ENCODE results near the gene SSNA1. TPM values are rescaled to one million over a fixed set of nuclear protein-coding genes. Genes with fewer than 3 reads are reported as not detected.

Gene SSNA1
- total RNA-seq, 5 donors from 2014 or later (not counting 1 experiment from before 2014, with no cell fraction given): 37.0 to 71.6 (median 64.0) TPM

DNA sequence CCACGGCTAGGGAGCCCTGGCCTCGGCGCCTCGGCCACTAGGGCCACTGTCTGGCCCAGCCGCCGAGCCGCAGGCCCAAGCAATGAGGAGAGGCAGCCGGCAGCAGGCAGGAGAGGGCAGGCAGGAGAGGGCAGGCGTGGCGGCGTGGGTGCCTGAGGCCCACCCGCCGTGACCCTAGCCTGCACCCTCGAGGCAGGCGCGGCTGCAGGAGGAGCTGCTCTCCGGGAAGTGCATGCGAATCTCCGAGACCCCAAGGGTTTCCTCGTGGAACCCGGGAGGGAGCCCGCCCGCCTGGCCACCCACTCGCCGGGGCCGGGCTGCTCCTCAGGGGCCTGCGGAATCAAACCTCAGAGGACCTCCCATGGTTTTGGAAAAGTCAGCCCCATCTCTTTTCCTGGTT, 40.2 kb upstream of the SSNA1 start:
- POLR2A ChIA-PET: no interaction called here
- no peak overlapping the region for H3K4me3 ChIP-seq (ENCODE audit: control insufficient read depth in 1 of 2, extremely low read depth in 1 of 2, low read length in 1 of 2)
- Mint-ChIP-seq H3K36me3 (no peaks in the 10 kb centered on the region), H3K27me3 (peaks cover 3 to 17% of the 10 kb centered on the region in 2 donors), H3K4me3 (no peak overlapping the region), H3K27ac (no peak overlapping the region), H3K4me1 (peaks cover 0 to 2% (median 0%) of the 10 kb centered on the region in 3 donors), H3K9me3 (no peaks in the 10 kb centered on the region)
- H3K36me3 ChIP-seq (ENCODE audit: control insufficient read depth in 2 of 2, extremely low read depth in 1 of 2, insufficient read depth in 1 of 2, low read length in 1 of 2): no peaks in the 10 kb centered on the region
- no peak for DNase-seq
- CTCF ChIA-PET: no interaction called here
- 78% methylated on average over 22 of the region's 27 CpGs for WGBS (ENCODE audit: insufficient coverage)
- ATAC-seq (replicated peaks in 1 of 4): no peak
- peaks cover 0 to 55% of the 10 kb centered on the region in 2 experiments for H3K27me3 ChIP-seq (replicated peaks in 1 of 2; ENCODE audit: control insufficient read depth in 2 of 2, extremely low read depth in 1 of 2, insufficient read depth in 2 of 2, low read length in 1 of 2)
- H3K9me3 ChIP-seq: no peaks in the 10 kb centered on the region
- H3K27ac ChIP-seq (ENCODE audit: low read length): no peak overlapping the region
- peaks cover 0 to 6% of the 10 kb centered on the region in 2 experiments for H3K4me1 ChIP-seq (ENCODE audit: control insufficient read depth in 1 of 2, extremely low read depth in 1 of 2, insufficient read depth in 2 of 2, low read length in 2 of 2)

DNA sequence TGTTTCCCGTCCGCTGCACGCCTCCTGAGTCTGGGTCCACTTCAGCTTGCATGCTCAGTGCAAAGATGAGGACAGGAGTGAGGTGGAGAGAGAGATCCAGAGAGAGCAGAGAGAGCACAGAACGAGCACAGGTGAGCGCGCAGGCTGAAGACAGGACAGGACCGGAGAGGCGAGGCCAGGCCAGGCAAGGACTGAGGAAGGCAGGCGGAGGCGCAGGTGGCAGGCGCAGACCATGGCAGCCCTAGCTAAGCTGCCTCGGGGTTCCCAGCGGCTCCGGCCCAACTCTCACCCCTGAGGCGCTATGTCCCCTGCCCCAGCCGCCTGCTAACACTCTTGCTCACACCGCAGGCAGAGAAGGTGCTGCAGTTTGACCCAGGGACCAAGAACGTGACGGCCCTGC, 39.8 kb upstream of the SSNA1 start:
- no peaks in the 10 kb centered on the region for H3K9me3 ChIP-seq
- H3K27ac Mint-ChIP-seq: no peak overlapping the region
- POLR2A ChIA-PET: no interaction called here
- no peaks in the 10 kb centered on the region for H3K9me3 Mint-ChIP-seq
- H3K4me1 ChIP-seq (ENCODE audit: control insufficient read depth in 1 of 2, extremely low read depth in 1 of 2, insufficient read depth in 2 of 2, low read length in 2 of 2): peaks cover 0 to 6% of the 10 kb centered on the region in 2 experiments
- CTCF ChIA-PET: no interaction called here
- H3K27ac ChIP-seq (ENCODE audit: low read length): no peak overlapping the region
- H3K4me1 Mint-ChIP-seq: peaks cover 0 to 2% (median 0%) of the 10 kb centered on the region in 3 donors
- DNase-seq (no peak), ATAC-seq (replicated peaks in 1 of 4) (no peak)
- H3K27me3 ChIP-seq (replicated peaks in 1 of 2; ENCODE audit: control insufficient read depth in 2 of 2, extremely low read depth in 1 of 2, insufficient read depth in 2 of 2, low read length in 1 of 2): peaks cover 0 to 53% of the 10 kb centered on the region in 2 experiments
- H3K4me3 ChIP-seq (ENCODE audit: control insufficient read depth in 1 of 2, extremely low read depth in 1 of 2, low read length in 1 of 2): no peak overlapping the region
- no peak overlapping the region for H3K4me3 Mint-ChIP-seq
- H3K36me3 Mint-ChIP-seq: no peaks in the 10 kb centered on the region
- no peaks in the 10 kb centered on the region for H3K36me3 ChIP-seq (ENCODE audit: control insufficient read depth in 2 of 2, extremely low read depth in 1 of 2, insufficient read depth in 1 of 2, low read length in 1 of 2)
- H3K27me3 Mint-ChIP-seq: peaks cover 3 to 13% of the 10 kb centered on the region in 2 donors
- WGBS (ENCODE audit: insufficient coverage): 85% methylated on average over 17 of the region's 19 CpGs

DNA sequence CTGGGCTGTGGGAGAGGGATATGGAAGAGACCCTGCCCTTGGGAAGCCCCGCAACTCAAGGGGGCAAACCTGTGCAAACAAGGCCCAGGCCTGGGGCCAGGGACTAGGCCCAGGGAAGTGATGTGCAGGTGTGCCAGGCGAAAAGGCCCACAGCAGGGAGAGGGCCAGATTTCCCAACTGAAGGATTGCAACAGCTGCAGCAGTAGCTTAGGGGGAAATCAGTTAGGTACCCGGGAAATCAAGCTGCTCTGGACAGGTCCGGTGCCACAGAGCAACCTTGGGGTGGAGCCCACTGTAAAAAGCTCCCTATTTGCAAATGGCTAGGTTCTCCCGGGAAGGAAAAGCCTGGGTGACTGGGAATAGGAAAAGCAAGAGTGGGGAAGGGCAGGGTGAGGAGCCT, 39.1 kb upstream of the SSNA1 start:
- Mint-ChIP-seq H3K36me3 (no peaks in the 10 kb centered on the region), H3K9me3 (no peaks in the 10 kb centered on the region), H3K27ac (no peak overlapping the region), H3K4me1 (peaks cover 0 to 2% (median 0%) of the 10 kb centered on the region in 3 donors), H3K27me3 (peaks cover 3 to 7% of the 10 kb centered on the region in 2 donors), H3K4me3 (no peak overlapping the region)
- Histone ChIP-seq H3K27ac (ENCODE audit: low read length) (no peak overlapping the region), H3K36me3 (ENCODE audit: control insufficient read depth in 2 of 2, extremely low read depth in 1 of 2, insufficient read depth in 1 of 2, low read length in 1 of 2) (no peaks in the 10 kb centered on the region), H3K4me1 (ENCODE audit: control insufficient read depth in 1 of 2, extremely low read depth in 1 of 2, insufficient read depth in 2 of 2, low read length in 2 of 2) (peaks cover 0 to 6% of the 10 kb centered on the region in 2 experiments), H3K4me3 (ENCODE audit: control insufficient read depth in 1 of 2, extremely low read depth in 1 of 2, low read length in 1 of 2) (no peak overlapping the region), H3K9me3 (no peaks in the 10 kb centered on the region), H3K27me3 (replicated peaks in 1 of 2; ENCODE audit: control insufficient read depth in 2 of 2, extremely low read depth in 1 of 2, insufficient read depth in 2 of 2, low read length in 1 of 2) (peaks cover 0 to 51% of the 10 kb centered on the region in 2 experiments)
- ATAC-seq (replicated peaks in 1 of 4): no peak
- CTCF ChIA-PET: no interaction called here
- no peak for DNase-seq
- 80% methylated on average over 3 of the region's 5 CpGs for WGBS (ENCODE audit: insufficient coverage)
- POLR2A ChIA-PET: no interaction called here

DNA sequence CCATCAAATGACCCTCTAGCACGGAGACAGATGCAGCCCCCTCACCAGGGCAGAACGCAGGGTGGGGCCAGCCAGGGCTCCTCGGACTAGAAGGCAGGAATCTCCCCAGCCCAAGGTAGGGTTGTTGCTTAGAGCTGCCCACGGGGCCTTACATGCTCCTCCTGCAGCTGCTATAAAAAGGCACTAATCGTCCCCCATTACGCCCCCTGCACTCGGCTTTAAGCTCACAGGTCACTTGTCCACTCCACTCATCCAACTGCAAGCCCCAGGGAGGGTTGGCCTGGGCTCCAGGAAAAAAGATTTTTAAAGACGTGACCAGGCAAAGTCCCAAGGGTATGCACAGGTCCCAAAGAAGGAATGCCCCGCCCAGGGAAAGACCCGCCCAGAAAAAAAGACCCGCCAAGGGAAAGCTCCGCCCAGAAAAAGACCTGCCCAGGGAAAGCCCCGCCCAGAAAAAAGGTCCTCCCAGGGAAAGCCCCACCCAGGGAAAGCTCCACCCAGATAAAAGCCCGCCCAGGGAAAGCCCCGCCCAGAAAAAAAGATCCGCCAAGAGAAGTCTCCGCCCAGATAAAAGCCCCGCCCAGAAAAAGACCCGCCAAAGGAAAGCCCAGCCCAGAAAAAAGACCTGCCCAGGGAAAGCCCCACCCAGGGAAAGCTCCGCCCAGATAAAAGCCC, 38.4 kb upstream of the SSNA1 start:
- no peak overlapping the region for H3K4me3 Mint-ChIP-seq
- ATAC-seq (replicated peaks in 1 of 4): no peak
- CTCF ChIA-PET: interaction anchor here in 1 of 2 donors (0.7 kb wide), 1 partner anchor 20 kb away, joined by 5 read pairs; no protein-coding TSS in a partner anchor
- no peak overlapping the region for H3K27ac Mint-ChIP-seq
- H3K36me3 ChIP-seq (ENCODE audit: control insufficient read depth in 2 of 2, extremely low read depth in 1 of 2, insufficient read depth in 1 of 2, low read length in 1 of 2): no peaks in the 10 kb centered on the region
- no peaks in the 10 kb centered on the region for H3K9me3 ChIP-seq
- H3K4me1 ChIP-seq (ENCODE audit: control insufficient read depth in 1 of 2, extremely low read depth in 1 of 2, insufficient read depth in 2 of 2, low read length in 2 of 2): peaks cover 0 to 6% of the 10 kb centered on the region in 2 experiments
- WGBS (ENCODE audit: insufficient coverage): 71% methylated on average over 4 of the region's 20 CpGs
- no peak overlapping the region for H3K27ac ChIP-seq (ENCODE audit: low read length)
- H3K36me3 Mint-ChIP-seq: no peaks in the 10 kb centered on the region
- H3K27me3 ChIP-seq (replicated peaks in 1 of 2; ENCODE audit: control insufficient read depth in 2 of 2, extremely low read depth in 1 of 2, insufficient read depth in 2 of 2, low read length in 1 of 2): peaks cover 0 to 55% of the 10 kb centered on the region in 2 experiments
- POLR2A ChIA-PET: interaction anchor here in 1 of 2 donors (1.0 kb wide), 1 partner anchor 21 kb away, joined by 15 read pairs; no protein-coding TSS in a partner anchor
- H3K4me3 ChIP-seq (ENCODE audit: control insufficient read depth in 1 of 2, extremely low read depth in 1 of 2, low read length in 1 of 2): no peak overlapping the region
- H3K27me3 Mint-ChIP-seq: peaks cover 7 to 12% of the 10 kb centered on the region in 2 donors
- H3K4me1 Mint-ChIP-seq: peaks cover 0 to 2% (median 0%) of the 10 kb centered on the region in 3 donors
- DNase-seq: no peak
- no peaks in the 10 kb centered on the region for H3K9me3 Mint-ChIP-seq

DNA sequence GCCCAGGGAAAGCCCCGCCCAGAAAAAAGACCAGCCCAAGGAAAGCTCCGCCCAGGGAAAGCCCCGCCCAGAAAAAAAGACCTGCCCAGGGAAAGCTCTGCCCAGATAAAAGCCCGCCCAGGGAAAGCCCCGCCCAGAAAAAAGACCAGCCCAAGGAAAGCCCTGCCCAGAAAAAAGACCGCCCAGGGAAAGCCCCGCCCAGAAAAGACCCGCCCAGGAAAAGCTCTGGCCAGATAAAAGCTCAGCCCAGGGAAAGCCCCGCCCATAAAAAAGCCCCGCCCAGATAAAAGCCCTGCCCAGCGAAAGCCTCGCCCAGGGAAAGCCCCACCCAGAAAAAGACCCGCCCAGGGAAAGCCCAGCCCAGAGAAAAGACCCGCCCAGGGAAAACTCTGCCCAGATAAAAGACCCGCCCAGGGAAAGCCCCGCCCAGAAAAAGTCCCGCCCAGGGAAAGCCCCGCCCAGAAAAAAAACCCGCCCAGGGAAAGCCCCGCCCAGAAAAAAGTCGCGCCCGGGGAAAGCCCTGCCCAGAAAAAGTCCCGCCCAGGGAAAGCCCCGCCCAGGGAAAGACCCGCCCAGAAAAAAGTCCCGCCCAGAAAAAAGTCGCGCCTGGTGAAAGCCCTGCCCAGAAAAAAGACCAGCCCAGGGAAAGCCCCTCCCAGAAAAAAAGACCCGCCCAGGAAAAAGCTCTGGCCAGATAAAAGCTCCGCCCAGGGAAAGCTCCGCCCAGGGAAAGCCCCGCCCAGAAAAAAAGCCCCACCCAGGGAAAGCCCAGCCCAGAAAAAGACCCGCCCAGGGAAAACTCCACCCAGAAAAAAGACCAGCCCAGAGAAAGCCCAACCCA, 37.6 kb upstream of the SSNA1 start:
- DNase-seq: peak in 1 of 35 experiments; percentile 61
- H3K27ac Mint-ChIP-seq: no peak overlapping the region
- CTCF ChIA-PET: interaction anchor here (0.6 to 0.7 kb wide), 5 partner anchors 21 to 468 kb away, joined by 3 to 5 read pairs (median 3); partner anchors contain the start of genes EHMT1 (in 1 of the 2) and MAN1B1 (in 1 of the 2)
- Histone ChIP-seq H3K27me3 (replicated peaks in 1 of 2; ENCODE audit: control insufficient read depth in 2 of 2, extremely low read depth in 1 of 2, insufficient read depth in 2 of 2, low read length in 1 of 2) (peaks cover 0 to 59% of the 10 kb centered on the region in 2 experiments), H3K4me1 (ENCODE audit: control insufficient read depth in 1 of 2, extremely low read depth in 1 of 2, insufficient read depth in 2 of 2, low read length in 2 of 2) (peaks cover 0 to 7% of the 10 kb centered on the region in 2 experiments), H3K27ac (ENCODE audit: low read length) (no peak overlapping the region), H3K36me3 (ENCODE audit: control insufficient read depth in 2 of 2, extremely low read depth in 1 of 2, insufficient read depth in 1 of 2, low read length in 1 of 2) (no peaks in the 10 kb centered on the region), H3K9me3 (no peaks in the 10 kb centered on the region), H3K4me3 (ENCODE audit: control insufficient read depth in 1 of 2, extremely low read depth in 1 of 2, low read length in 1 of 2) (no peak overlapping the region)
- no peaks in the 10 kb centered on the region for H3K36me3 Mint-ChIP-seq
- ATAC-seq (replicated peaks in 1 of 4): peak in 3 of 4 experiments; percentile 31 to 44 (median 38)
- H3K4me3 Mint-ChIP-seq: no peak overlapping the region
- H3K27me3 Mint-ChIP-seq: peaks cover 9 to 18% of the 10 kb centered on the region in 2 donors
- WGBS (ENCODE audit: insufficient coverage): 23% methylated on average over 13 of the region's 34 CpGs
- H3K9me3 Mint-ChIP-seq: no peaks in the 10 kb centered on the region
- POLR2A ChIA-PET: interaction anchor here in 1 of 2 donors (1.0 to 1.1 kb wide), 2 partner anchors 18 to 20 kb away, joined by 7 to 15 read pairs; no protein-coding TSS in a partner anchor
- peaks cover 0 to 2% (median 0%) of the 10 kb centered on the region in 3 donors for H3K4me1 Mint-ChIP-seq

DNA sequence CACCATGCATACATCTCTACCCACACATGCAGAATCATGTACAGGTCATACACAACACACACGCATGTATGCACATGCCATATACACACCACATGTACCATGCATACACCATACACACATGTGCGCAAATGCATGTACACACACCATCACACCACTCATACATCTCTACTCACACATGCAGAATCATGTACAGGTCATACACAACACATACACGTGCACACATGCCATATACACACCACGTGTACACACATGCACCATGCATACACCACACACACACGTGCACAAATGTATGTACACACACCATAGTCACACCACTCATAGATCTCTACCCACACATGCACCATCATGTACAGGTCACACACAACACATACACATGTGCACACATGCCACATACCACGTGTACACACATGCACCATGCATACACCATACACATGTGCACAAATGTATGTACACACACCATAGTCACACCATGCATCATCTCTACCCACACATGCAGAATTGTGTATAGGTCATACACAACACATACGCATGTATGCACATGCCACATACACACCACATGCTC, 35.6 kb upstream of the SSNA1 start:
- no peaks in the 10 kb centered on the region for H3K9me3 Mint-ChIP-seq
- H3K27me3 Mint-ChIP-seq: peaks cover 13 to 26% of the 10 kb centered on the region in 2 donors
- H3K27ac Mint-ChIP-seq: no peak overlapping the region
- peaks cover 2 to 13% (median 7%) of the 10 kb centered on the region in 3 donors for H3K4me1 Mint-ChIP-seq
- Histone ChIP-seq H3K36me3 (ENCODE audit: control insufficient read depth in 2 of 2, extremely low read depth in 1 of 2, insufficient read depth in 1 of 2, low read length in 1 of 2) (no peaks in the 10 kb centered on the region), H3K27me3 (replicated peaks in 1 of 2; ENCODE audit: control insufficient read depth in 2 of 2, extremely low read depth in 1 of 2, insufficient read depth in 2 of 2, low read length in 1 of 2) (peaks cover 4 to 63% of the 10 kb centered on the region in 2 experiments), H3K4me3 (ENCODE audit: control insufficient read depth in 1 of 2, extremely low read depth in 1 of 2, low read length in 1 of 2) (no peak overlapping the region), H3K27ac (ENCODE audit: low read length) (no peak overlapping the region), H3K9me3 (no peaks in the 10 kb centered on the region), H3K4me1 (ENCODE audit: control insufficient read depth in 1 of 2, extremely low read depth in 1 of 2, insufficient read depth in 2 of 2, low read length in 2 of 2) (peaks cover 0 to 27% of the 10 kb centered on the region in 2 experiments)
- ATAC-seq (replicated peaks in 1 of 4) (no peak), DNase-seq (no peak)
- ChIA-PET CTCF (no interaction called here), POLR2A (no interaction called here)
- no peaks in the 10 kb centered on the region for H3K36me3 Mint-ChIP-seq
- H3K4me3 Mint-ChIP-seq: no peak overlapping the region
- WGBS (ENCODE audit: insufficient coverage): 90% methylated on average over 7 of the region's 7 CpGs
